Spleen (tissue), 7 donors: Measurements from ENCODE around the gene SIM2.

Source experiments
- CTCF ChIP-seq, 11 experiments: fragments of 200-600 bp in 7 of 11; fragments of 450-650 bp in 4 of 11; sonication (generic) in 4 of 11; IDR thresholded peaks in 8 of 11; conservative IDR thresholded peaks in 3 of 11; 1 replicate in 7 of 11; 2 replicates in 4 of 11; pipeline versions ENCODE4 v1.4.0 to v1.8.0; 2016 to 2021; ENCODE audit warnings: antibody characterized with exemption in 11 of 11, inconsistent platforms in 4 of 11, mild to moderate bottlenecking in 1 of 11
- POLR2A ChIP-seq, 3 donors: fragments of 450-650 bp; IDR thresholded peaks; one replicate each; pipeline ENCODE4 v1.5.1; 2017; ENCODE audit warnings: antibody characterized with exemption in 3 of 3, mild to moderate bottlenecking in 1 of 3
- donor health status: DM: no; HTN: no; CAD: no; lungs with moderate emphysema.
- donor health status: DM: no; HTN: no; CAD: no.
- donor health status: DM: no; HTN: no; CAD: no.

GRCh38 chr21:36694593-36695282, 4.2 kb upstream of the SIM2 start:
- TF ChIP-seq CTCF (IDR thresholded peaks at IDR 0.05 in 8 of 11, conservative IDR thresholded peaks at IDR 0.05 in 3 of 11) (no peak), POLR2A (IDR thresholded peaks at IDR 0.05) (no peak)
